GM18870 (cell line): ENCODE results near the gene NTRK2.

Source experiments
- ATAC-seq: cut with Tn5 transposase; IDR thresholded peaks from one replicate; pipeline ENCODE4 v1.9.1; 2021; ENCODE audit warnings: moderate library complexity; ENCODE audit not compliant: unreplicated experiment

Gene NTRK2

GRCh38 chr9:84929068-84929467 lies 259.5 kb downstream of the NTRK2 start:
- no peak for ATAC-seq

- no peak for ATAC-seq
Observed at GRCh38 chr9:84932915-84933527, 263.5 kb downstream of the NTRK2 start.

- no peak for ATAC-seq
Observed at GRCh38 chr9:84935528-84936117, 266.1 kb downstream of the NTRK2 start.

DNA sequence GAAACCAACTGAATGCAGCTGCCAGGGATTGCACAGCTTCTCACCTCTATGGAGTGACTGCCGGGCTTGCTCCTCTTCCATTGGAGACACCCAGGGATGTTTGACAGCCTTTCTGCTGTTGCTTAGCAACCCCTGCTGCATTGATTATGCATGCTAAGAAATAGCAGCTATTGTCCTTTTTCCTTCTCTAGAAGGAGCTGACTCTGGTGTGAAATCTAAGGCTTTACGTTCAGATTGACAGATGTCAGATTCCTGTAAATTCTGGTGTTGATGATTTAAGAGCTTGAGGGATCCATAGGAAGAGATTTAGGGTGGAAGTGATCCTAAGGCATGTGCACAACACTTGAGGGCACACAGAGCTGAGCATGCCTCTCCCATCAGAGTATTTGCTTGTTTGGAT lies 267.7 kb downstream of the NTRK2 start:
- no peak for ATAC-seq

GRCh38 chr9:84937581-84937980 lies 268.1 kb downstream of the NTRK2 start:
- no peak for ATAC-seq

GRCh38 chr9:84939774-84940173 lies 270.2 kb downstream of the NTRK2 start:
- no peak for ATAC-seq

- no peak for ATAC-seq
Observed at GRCh38 chr9:84940294-84940693, 270.8 kb downstream of the NTRK2 start.

GRCh38 chr9:84941792-84942191 lies 272.3 kb downstream of the NTRK2 start:
- no peak for ATAC-seq

GRCh38 chr9:84943482-84944050 lies 274.0 kb downstream of the NTRK2 start:
- no peak for ATAC-seq

GRCh38 chr9:84945878-84946538 lies 276.5 kb downstream of the NTRK2 start:
- no peak for ATAC-seq

- no peak for ATAC-seq
Observed at GRCh38 chr9:84947412-84947972, 278.0 kb downstream of the NTRK2 start.

GRCh38 chr9:84949258-84949657 lies 279.7 kb downstream of the NTRK2 start:
- ATAC-seq = no peak

DNA sequence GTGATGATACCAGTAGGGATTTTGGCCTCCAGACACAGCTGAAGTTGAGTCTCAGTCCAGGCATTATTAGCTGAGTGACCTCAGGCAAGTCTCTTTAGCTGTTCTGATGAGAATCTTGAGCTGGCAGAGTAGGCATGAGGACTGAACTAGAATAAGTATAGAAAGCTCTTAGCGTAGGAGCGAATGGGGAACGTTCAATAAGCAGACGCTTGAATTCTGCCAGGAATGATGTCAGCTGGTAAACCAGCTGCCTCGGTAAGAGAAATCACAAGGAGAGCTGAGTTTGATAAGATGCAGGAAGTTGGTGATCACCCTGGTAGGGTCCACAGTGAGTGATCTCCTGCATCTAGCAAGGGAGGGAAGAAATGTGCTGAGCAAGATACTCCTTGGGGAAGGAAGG lies 280.4 kb downstream of the NTRK2 start:
- no peak for ATAC-seq

DNA sequence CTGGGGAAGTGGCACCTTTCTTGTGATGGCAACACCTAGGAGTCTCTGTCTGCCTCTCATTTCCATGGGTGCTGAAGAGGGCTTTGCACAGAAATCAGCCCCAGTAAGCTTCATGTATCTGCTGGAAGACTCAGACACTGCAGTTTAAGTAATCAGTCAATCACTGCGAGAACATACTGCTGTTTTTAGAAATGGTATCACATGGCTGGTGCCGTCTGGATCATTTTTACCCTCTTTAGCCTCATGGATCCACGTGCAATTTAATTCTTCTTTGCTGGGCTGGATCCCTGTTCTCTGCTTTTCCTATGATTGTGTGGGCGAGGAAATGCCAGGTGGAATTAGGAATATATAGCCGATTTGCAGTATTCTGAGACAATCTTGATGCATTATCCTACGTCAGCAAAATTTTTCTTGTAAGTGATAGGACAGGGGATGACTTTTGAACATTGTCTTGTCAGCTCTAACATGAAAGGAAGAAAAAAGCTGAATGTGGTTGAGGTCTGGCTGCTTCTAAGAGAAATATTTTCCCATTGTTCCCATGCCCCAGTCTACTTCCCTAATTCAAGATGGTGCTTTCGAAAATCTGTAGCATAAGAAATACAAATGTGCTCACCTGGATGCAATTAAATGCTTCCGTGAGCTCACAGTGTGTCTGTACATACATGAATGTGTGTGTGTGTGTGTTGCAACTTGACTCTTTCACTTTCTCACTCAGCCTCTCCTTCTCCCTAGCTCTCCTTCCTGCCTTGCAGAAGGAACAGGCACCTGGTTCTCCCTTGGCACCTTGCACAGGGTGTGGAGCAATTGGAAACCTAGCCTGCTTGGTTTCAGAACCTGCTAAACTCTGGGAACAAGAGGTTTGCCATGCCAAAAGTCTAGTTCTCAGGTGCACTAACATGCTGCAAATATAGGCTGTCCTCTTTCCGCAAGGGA lies 281.6 kb downstream of the NTRK2 start:
- no peak for ATAC-seq

GRCh38 chr9:84953252-84953773 lies 283.8 kb downstream of the NTRK2 start:
- no peak for ATAC-seq

GRCh38 chr9:84953797-84954705 lies 284.5 kb downstream of the NTRK2 start:
- peak; percentile 90 for ATAC-seq

- ATAC-seq = no peak
Observed at GRCh38 chr9:84955155-84955554, 285.6 kb downstream of the NTRK2 start.

DNA sequence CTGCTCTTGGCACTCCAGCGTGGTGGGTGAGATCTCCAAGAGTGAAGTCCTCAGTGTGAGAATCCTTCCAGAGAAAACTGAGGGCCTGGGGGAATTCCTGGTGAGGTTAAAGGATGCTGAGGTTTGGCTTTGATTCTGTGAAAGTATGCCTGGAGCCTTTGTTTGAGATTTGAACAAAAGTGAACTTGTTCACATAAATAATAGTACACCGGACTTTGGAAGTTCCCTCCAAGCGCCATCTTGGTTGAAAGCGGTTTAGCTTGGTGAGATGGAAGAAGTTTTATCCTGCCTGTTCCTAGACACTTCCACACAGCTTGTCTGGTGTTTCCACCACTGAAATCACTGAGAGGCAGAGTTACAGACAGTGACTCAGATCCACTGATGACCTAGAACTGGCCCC lies 286.4 kb downstream of the NTRK2 start:
- no peak for ATAC-seq

- no peak for ATAC-seq
Observed at GRCh38 chr9:84959339-84959738, 289.8 kb downstream of the NTRK2 start.
